ENCODE results near the gene TOP3B. TPM values are rescaled to one million over a fixed set of nuclear protein-coding genes. Genes with fewer than 3 reads are reported as not detected.

TOP3B gene
- total and polyA plus RNA-seq, 9 of the 15 experiments (the other 6 are each of a cell fraction or from before 2014, with no cell fraction given), result 3.0 to 188 (median 112) TPM

DNA sequence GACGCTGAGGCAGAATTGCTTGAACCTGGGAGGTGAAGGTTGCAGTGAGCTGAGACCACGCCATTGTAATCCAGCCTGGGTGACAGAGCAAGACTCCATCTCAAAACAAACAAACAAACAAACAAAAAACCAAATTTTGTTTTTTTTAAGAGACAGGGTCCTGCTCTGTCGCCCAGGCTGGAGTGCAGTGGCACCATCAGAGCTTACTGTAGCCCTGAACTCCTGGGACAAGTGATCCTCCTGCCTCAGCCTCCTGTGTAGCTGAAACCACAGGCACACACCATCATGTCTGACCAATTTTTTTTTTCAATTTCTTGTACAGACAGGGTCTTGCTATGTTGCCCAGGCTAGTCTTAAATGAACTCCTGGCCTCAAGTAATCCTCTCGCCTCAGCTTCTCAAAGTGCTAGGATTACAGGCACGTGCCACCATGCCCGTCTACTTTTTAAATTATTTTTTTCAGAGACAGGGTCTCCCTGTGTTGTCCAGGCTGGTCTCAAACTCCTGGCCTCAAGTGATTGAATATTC is 16.8 kb downstream of the TOP3B start (continued):
- peak; percentile 59; the same call in 1 of the 2 replicates for TF ChIP-seq NR2F6 (CRISPR knock-in tag; IDR thresholded peaks at IDR 0.05)
- peak; percentile 36; the same call in 1 of the 2 replicates for TF ChIP-seq POLR2AphosphoS5 (IDR thresholded peaks at IDR 0.05; ENCODE audit: control insufficient read depth, insufficient read depth, low read depth, low read length)
- no peak for TF ChIP-seq CEBPG (CRISPR knock-in tag; IDR thresholded peaks at IDR 0.05)
- TF ChIP-seq CEBPG (tag; conservative IDR thresholded peaks at IDR 0.05 in 1 of 2, IDR thresholded peaks at IDR 0.05 in 1 of 2), result no peak
- 0 out of 2 replicates have a peak, but pooled peaks have one; percentile 25 for TF ChIP-seq ZNF311 (CRISPR knock-in tag; IDR thresholded peaks at IDR 0.05)
- TF ChIP-seq PHF20 (IDR thresholded peaks at IDR 0.05; ENCODE audit: partially characterized antibody), result no peak
- TF ChIP-seq ZNF197 (CRISPR knock-in tag; IDR thresholded peaks at IDR 0.05; ENCODE audit: low read depth), result no peak
- no peak for TF ChIP-seq NR2C2 (CRISPR knock-in tag; IDR thresholded peaks at IDR 0.05)
- no peak for TF ChIP-seq NR2C2 (tag; IDR thresholded peaks at IDR 0.05)
- TF ChIP-seq TCF3 (CRISPR knock-in tag; IDR thresholded peaks at IDR 0.05), result no peak
- no peak for TF ChIP-seq CHD2 (IDR thresholded peaks at IDR 0.05; ENCODE audit: low read depth, low read length)
- no peak for TF ChIP-seq ZBTB1 (CRISPR knock-in tag; IDR thresholded peaks at IDR 0.05; ENCODE audit: borderline replicate concordance, low read depth)
- TF ChIP-seq ZNF707 (CRISPR knock-in tag; conservative IDR thresholded peaks at IDR 0.05), result no peak; the same call in 1 of the 2 replicates
- TF ChIP-seq CBX3 (IDR thresholded peaks at IDR 0.05; ENCODE audit: borderline replicate concordance in 1 of 2, low read length in 2 of 2), result no peak
